ENCODE results near the gene ECM2.

Gene ECM2

DNA sequence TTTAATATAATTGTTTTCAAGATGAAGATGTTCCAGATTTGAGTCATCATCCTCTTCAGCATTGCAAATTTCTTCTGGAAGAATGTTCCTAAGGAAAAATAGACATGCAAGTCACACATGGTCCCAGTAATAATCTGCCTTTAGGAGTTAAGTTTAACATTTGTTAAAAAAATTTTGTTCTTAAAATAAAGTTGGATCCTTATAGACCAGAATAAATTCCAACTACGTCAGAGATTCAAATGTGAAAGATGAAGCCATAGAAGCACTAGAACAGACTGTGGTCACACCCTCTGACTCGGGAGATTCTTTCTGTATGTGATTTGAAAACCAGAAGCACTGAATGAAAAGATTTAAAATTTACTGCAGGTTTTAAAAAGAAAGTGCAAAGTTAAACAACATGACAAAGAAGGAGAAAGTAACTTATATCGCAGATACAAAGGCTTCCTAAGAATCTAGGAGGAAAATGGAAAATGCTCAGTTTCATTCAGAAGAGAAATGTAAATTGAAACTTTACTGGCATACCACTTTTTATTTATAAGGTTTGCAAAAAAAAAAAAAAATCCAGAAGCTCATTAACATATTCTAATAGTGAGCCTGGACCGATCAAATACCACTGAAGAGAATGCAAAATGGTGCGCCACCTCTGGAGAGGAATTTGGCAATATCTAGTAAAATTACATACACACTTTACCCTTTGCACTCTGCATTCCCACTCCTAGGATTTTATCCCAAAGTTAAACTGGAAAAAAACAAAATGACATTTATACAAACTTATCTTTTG is 39.2 kb downstream of the ECM2 start:
- Histone ChIP-seq H3K9me2 (replicated peaks; ENCODE audit: insufficient read depth, low read length) (no peaks in the 10 kb centered on the region), H3K4me3 (ENCODE audit: low read length) (no peak overlapping the region), H3K79me2 (ENCODE audit: low read length) (no peaks in the 10 kb centered on the region), H3K9ac (ENCODE audit: low read length) (no peak overlapping the region), H3K4me2 (ENCODE audit: low read depth, low read length) (no peak overlapping the region), H3K27me3 (replicated peaks; ENCODE audit: insufficient read depth, low read length) (no peaks in the 10 kb centered on the region), H3K27ac (ENCODE audit: low read length) (no peak overlapping the region), H3K36me3 (replicated peaks; ENCODE audit: insufficient read depth, low read length) (no peaks in the 10 kb centered on the region), H3F3A (ENCODE audit: insufficient read depth, low read length) (no peaks in the 10 kb centered on the region), H3K4me1 (ENCODE audit: low read length) (no peaks in the 10 kb centered on the region), H3K9me3 (replicated peaks; ENCODE audit: insufficient read depth, low read length) (no peaks in the 10 kb centered on the region), H2AFZ (ENCODE audit: low read length) (no peak overlapping the region), H4K20me1 (ENCODE audit: insufficient read depth, low read length) (no peaks in the 10 kb centered on the region)
- no peak for DNase-seq
- no peak for TF ChIP-seq EZH2 (optimal IDR thresholded peaks at IDR 0.05; ENCODE audit: low read depth, low read length)
- TF ChIP-seq EZH2phosphoT487 (IDR thresholded peaks at IDR 0.05; ENCODE audit: low read length), result no peak

DNA sequence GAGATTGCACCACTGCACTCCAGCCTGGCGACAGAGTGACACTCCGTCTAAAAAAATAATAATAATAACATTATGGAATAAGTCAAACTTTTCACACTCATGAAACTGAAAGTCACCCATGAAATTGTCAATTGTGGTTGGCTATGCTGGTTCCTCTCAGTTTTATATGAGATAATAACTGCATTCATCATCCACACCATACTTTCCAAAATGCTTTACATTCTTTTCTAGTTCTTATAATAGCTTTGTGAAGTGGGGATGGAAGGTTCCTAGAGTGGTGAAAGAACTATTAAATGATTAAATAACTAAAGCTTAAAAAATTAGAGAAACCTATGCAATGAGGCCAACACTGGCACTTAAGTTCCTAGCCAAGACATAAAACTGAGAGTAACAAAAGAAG is 40.9 kb downstream of the ECM2 start:
- no peaks in the 10 kb centered on the region for H4K20me1 ChIP-seq (ENCODE audit: insufficient read depth, low read length)
- no peak overlapping the region for H3K27ac ChIP-seq (ENCODE audit: low read length)
- H3K4me3 ChIP-seq (ENCODE audit: low read length), result no peak overlapping the region
- no peaks in the 10 kb centered on the region for H3F3A ChIP-seq (ENCODE audit: insufficient read depth, low read length)
- H3K4me1 ChIP-seq (ENCODE audit: low read length), result no peaks in the 10 kb centered on the region
- no peak overlapping the region for H2AFZ ChIP-seq (ENCODE audit: low read length)
- no peak overlapping the region for H3K4me2 ChIP-seq (ENCODE audit: low read depth, low read length)
- no peaks in the 10 kb centered on the region for H3K9me3 ChIP-seq (replicated peaks; ENCODE audit: insufficient read depth, low read length)
- H3K36me3 ChIP-seq (replicated peaks; ENCODE audit: insufficient read depth, low read length), result no peaks in the 10 kb centered on the region
- DNase-seq, result peak; percentile 36
- no peaks in the 10 kb centered on the region for H3K79me2 ChIP-seq (ENCODE audit: low read length)
- H3K9ac ChIP-seq (ENCODE audit: low read length), result no peak overlapping the region
- TF ChIP-seq, protein P1, sequence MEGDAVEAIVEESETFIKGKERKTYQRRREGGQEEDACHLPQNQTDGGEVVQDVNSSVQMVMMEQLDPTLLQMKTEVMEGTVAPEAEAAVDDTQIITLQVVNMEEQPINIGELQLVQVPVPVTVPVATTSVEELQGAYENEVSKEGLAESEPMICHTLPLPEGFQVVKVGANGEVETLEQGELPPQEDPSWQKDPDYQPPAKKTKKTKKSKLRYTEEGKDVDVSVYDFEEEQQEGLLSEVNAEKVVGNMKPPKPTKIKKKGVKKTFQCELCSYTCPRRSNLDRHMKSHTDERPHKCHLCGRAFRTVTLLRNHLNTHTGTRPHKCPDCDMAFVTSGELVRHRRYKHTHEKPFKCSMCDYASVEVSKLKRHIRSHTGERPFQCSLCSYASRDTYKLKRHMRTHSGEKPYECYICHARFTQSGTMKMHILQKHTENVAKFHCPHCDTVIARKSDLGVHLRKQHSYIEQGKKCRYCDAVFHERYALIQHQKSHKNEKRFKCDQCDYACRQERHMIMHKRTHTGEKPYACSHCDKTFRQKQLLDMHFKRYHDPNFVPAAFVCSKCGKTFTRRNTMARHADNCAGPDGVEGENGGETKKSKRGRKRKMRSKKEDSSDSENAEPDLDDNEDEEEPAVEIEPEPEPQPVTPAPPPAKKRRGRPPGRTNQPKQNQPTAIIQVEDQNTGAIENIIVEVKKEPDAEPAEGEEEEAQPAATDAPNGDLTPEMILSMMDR (IDR thresholded peaks at IDR 0.05; ENCODE audit: low read length), result no peak
- TF ChIP-seq EZH2phosphoT487 (IDR thresholded peaks at IDR 0.05; ENCODE audit: low read length) (no peak), EZH2 (optimal IDR thresholded peaks at IDR 0.05; ENCODE audit: low read depth, low read length) (no peak)
- no peaks in the 10 kb centered on the region for H3K9me2 ChIP-seq (replicated peaks; ENCODE audit: insufficient read depth, low read length)
- no peaks in the 10 kb centered on the region for H3K27me3 ChIP-seq (replicated peaks; ENCODE audit: insufficient read depth, low read length)

DNA sequence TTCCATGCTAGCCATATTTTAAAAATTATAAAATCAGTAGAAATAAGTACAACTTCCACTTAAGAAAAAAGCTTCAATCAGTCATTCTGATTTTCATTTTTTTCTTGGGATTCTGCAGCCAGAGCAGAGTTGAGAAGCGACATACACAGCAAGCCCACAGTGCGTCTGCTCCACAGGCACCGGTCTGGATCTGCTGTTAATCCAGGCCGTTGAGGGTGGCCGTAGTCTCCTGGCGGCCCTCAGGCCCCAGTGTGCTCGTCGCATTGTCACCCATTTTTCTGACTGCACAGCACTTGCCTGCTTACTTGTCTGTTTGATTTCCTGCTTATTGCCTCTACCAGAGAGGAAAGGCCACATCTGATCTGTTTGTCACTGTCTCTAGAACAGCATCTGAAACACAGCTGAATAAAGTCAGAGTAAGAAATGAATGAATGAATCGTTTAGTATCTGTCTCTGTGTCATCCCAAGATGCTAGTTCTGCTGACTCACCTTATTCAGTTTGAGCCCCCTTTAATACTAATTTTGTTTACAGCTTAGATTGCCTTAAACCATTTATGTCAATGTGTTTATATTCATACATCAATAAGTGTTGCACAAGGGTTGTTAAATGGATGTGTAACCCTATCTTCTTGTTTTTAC is 41.9 kb downstream of the ECM2 start:
- no peaks in the 10 kb centered on the region for H4K20me1 ChIP-seq (ENCODE audit: insufficient read depth, low read length)
- H3K9me3 ChIP-seq (replicated peaks; ENCODE audit: insufficient read depth, low read length), result no peaks in the 10 kb centered on the region
- no peak overlapping the region for H3K4me2 ChIP-seq (ENCODE audit: low read depth, low read length)
- no peaks in the 10 kb centered on the region for H3K79me2 ChIP-seq (ENCODE audit: low read length)
- TF ChIP-seq EZH2phosphoT487 (IDR thresholded peaks at IDR 0.05; ENCODE audit: low read length) (no peak), EZH2 (optimal IDR thresholded peaks at IDR 0.05; ENCODE audit: low read depth, low read length) (no peak)
- H3F3A ChIP-seq (ENCODE audit: insufficient read depth, low read length), result no peaks in the 10 kb centered on the region
- no peaks in the 10 kb centered on the region for H3K4me1 ChIP-seq (ENCODE audit: low read length)
- H3K9ac ChIP-seq (ENCODE audit: low read length), result no peak overlapping the region
- no peak for DNase-seq
- no peaks in the 10 kb centered on the region for H3K9me2 ChIP-seq (replicated peaks; ENCODE audit: insufficient read depth, low read length)
- no peak overlapping the region for H3K4me3 ChIP-seq (ENCODE audit: low read length)
- no peaks in the 10 kb centered on the region for H3K36me3 ChIP-seq (replicated peaks; ENCODE audit: insufficient read depth, low read length)
- H2AFZ ChIP-seq (ENCODE audit: low read length), result no peak overlapping the region
- no peak overlapping the region for H3K27ac ChIP-seq (ENCODE audit: low read length)
- no peaks in the 10 kb centered on the region for H3K27me3 ChIP-seq (replicated peaks; ENCODE audit: insufficient read depth, low read length)

DNA sequence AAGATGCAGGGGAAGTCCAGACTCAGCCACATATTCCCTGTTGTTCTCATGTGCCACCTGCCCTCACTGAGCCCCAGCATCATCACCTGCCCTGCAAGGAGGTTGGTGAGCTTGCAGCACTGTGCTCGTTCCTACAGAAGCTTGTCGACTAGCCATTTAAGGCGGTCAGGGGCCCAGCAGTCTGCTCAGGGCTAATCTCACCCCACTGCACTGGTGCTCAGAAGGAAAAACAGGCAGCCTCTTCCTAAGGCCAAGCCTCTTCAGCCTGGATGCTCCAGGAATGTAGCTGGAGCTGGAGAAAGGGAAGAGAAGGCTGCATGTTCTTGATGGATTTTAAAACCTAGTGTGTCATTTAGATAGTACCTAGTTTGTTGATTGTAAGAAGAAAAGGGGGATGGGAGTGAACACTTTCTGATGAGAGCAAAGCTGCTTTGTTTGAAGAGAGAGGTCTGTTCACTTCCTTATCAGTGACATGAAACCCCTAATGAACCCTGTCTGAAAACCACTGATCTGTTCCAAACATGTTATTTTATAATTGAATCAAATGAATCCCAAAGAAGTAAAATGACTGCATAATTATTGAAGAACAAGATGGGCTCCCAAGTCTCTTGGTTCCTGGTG is 42.9 kb downstream of the ECM2 start:
- Histone ChIP-seq H3K4me1 (ENCODE audit: low read length) (no peaks in the 10 kb centered on the region), H3K4me3 (ENCODE audit: low read length) (no peak overlapping the region), H3K27me3 (replicated peaks; ENCODE audit: insufficient read depth, low read length) (no peaks in the 10 kb centered on the region), H3K4me2 (ENCODE audit: low read depth, low read length) (no peak overlapping the region), H3K9ac (ENCODE audit: low read length) (no peak overlapping the region), H3K9me2 (replicated peaks; ENCODE audit: insufficient read depth, low read length) (no peaks in the 10 kb centered on the region), H4K20me1 (ENCODE audit: insufficient read depth, low read length) (no peaks in the 10 kb centered on the region), H3K79me2 (ENCODE audit: low read length) (no peaks in the 10 kb centered on the region), H3F3A (ENCODE audit: insufficient read depth, low read length) (no peaks in the 10 kb centered on the region), H3K36me3 (replicated peaks; ENCODE audit: insufficient read depth, low read length) (no peaks in the 10 kb centered on the region), H3K27ac (ENCODE audit: low read length) (no peak overlapping the region), H3K9me3 (replicated peaks; ENCODE audit: insufficient read depth, low read length) (no peaks in the 10 kb centered on the region), H2AFZ (ENCODE audit: low read length) (no peak overlapping the region)
- no peak for DNase-seq
- no peak for TF ChIP-seq EZH2phosphoT487 (IDR thresholded peaks at IDR 0.05; ENCODE audit: low read length)
- no peak for TF ChIP-seq EZH2 (optimal IDR thresholded peaks at IDR 0.05; ENCODE audit: low read depth, low read length)
- TF ChIP-seq, protein P1 (IDR thresholded peaks at IDR 0.05; ENCODE audit: low read length), result no peak

All from MM.1S (cell line).